Mesenchymal stem cell (in vitro differentiated cells and primary cell): ENCODE results near the gene ZNF655.

ENCODE experiments used
- DNase-seq: peaks from one replicate; pipeline ENCODE4 v3.0.0-alpha.2; 2013
- H2AFZ ChIP-seq: one replicate; pipeline ENCODE4 v1.6.1; 2013; ENCODE audit warnings: low read depth, mild to moderate bottlenecking, control low read depth, inconsistent platforms, low read length, moderate library complexity
- H2AK5ac ChIP-seq: 2 replicates; pipeline ENCODE4 v1.6.1; 2013; ENCODE audit warnings: low read length, moderate library complexity, mild to moderate bottlenecking, inconsistent platforms; ENCODE audit not compliant: severe bottlenecking
- H2BK120ac ChIP-seq: one replicate; pipeline ENCODE4 v1.6.1; 2013; ENCODE audit warnings: low read depth, mild to moderate bottlenecking, inconsistent platforms, low read length, moderate library complexity
- H2BK12ac ChIP-seq, 2 experiments: one replicate each; pipeline ENCODE4 v1.6.1; 2013; ENCODE audit warnings: inconsistent platforms in 2 of 2, low read length in 2 of 2, mild to moderate bottlenecking in 2 of 2, moderate library complexity in 2 of 2, control low read depth in 1 of 2
- H2BK15ac ChIP-seq: one replicate; pipeline ENCODE4 v1.6.1; 2013; ENCODE audit warnings: mild to moderate bottlenecking, low read depth, inconsistent platforms; ENCODE audit not compliant: poor library complexity, severe bottlenecking
- H2BK5ac ChIP-seq: 2 replicates; pipeline ENCODE4 v1.6.1; 2013; ENCODE audit warnings: low read depth, mild to moderate bottlenecking, low read length, control low read depth, inconsistent platforms; ENCODE audit not compliant: poor library complexity, severe bottlenecking
- H3K14ac ChIP-seq, 2 experiments: one replicate each; pipeline ENCODE4 v1.6.1; 2013; ENCODE audit warnings: inconsistent platforms in 2 of 2, low read length in 2 of 2, control low read depth in 1 of 2, mild to moderate bottlenecking in 1 of 2, moderate library complexity in 1 of 2
- H3K18ac ChIP-seq, 2 experiments: one replicate each; pipeline ENCODE4 v1.6.1; 2013; ENCODE audit warnings: inconsistent platforms in 2 of 2, low read length in 2 of 2, control low read depth in 1 of 2, low read depth in 1 of 2, mild to moderate bottlenecking in 1 of 2
- H3K23ac ChIP-seq, 2 experiments: one replicate each; pipeline ENCODE4 v1.6.1; 2013; ENCODE audit warnings: inconsistent platforms in 2 of 2, low read length in 2 of 2, mild to moderate bottlenecking in 2 of 2, moderate library complexity in 2 of 2, control low read depth in 1 of 2
- H3K27ac ChIP-seq: 2 replicates; pipeline ENCODE4 v1.5.1; 2013; ENCODE audit warnings: mild to moderate bottlenecking, moderate library complexity, low read length, control low read depth, inconsistent platforms; ENCODE audit not compliant: poor library complexity, severe bottlenecking
- H3K27me3 ChIP-seq, 2 experiments: 2 replicates each; pipeline versions ENCODE4 v1.6.1 to v1.7.0; 2013; ENCODE audit warnings: low read length in 2 of 2, mild to moderate bottlenecking in 2 of 2, moderate library complexity in 2 of 2, control low read depth in 1 of 2, inconsistent platforms in 1 of 2; ENCODE audit not compliant: control insufficient read depth in 1 of 2, insufficient read depth in 1 of 2
- H3K36me3 ChIP-seq, 2 experiments: 2 replicates each; pipeline versions ENCODE4 v1.6.1 to v1.7.0; 2013; ENCODE audit warnings: low read length in 2 of 2, control low read depth in 1 of 2, inconsistent platforms in 1 of 2, low read depth in 1 of 2, mild to moderate bottlenecking in 1 of 2; ENCODE audit not compliant: insufficient read depth in 2 of 2, control insufficient read depth in 1 of 2
- H3K4ac ChIP-seq, 2 experiments: one replicate each; pipeline ENCODE4 v1.6.1; 2013; ENCODE audit warnings: inconsistent platforms in 2 of 2, low read length in 2 of 2, mild to moderate bottlenecking in 2 of 2, moderate library complexity in 2 of 2, control low read depth in 1 of 2, low read depth in 1 of 2
- H3K4me1 ChIP-seq: 2 replicates; pipeline ENCODE4 v1.6.1; 2013; ENCODE audit warnings: low read depth, low read length, control low read depth; ENCODE audit not compliant: control insufficient read depth, insufficient read depth
- H3K4me2 ChIP-seq: 2 replicates; pipeline ENCODE4 v1.6.1; 2013; ENCODE audit warnings: low read length, mild to moderate bottlenecking, inconsistent platforms; ENCODE audit not compliant: poor library complexity, severe bottlenecking
- H3K4me3 ChIP-seq, 2 experiments: 2 replicates each; pipeline versions ENCODE4 v1.5.1 to v1.7.0; 2013; ENCODE audit warnings: low read length in 2 of 2, mild to moderate bottlenecking in 2 of 2, control low read depth in 1 of 2, low read depth in 1 of 2; ENCODE audit not compliant: insufficient read depth in 1 of 2
- H3K79me1 ChIP-seq: replicated peaks from 2 replicates; pipeline ENCODE4 v1.6.1; 2013; ENCODE audit warnings: mild to moderate bottlenecking, control low read depth, low read length, inconsistent platforms; ENCODE audit not compliant: poor library complexity, severe bottlenecking
- H3K9ac ChIP-seq: 2 replicates; pipeline ENCODE4 v1.7.0; 2013; ENCODE audit warnings: mild to moderate bottlenecking, low read length, moderate library complexity
- H3K9me3 ChIP-seq: 2 replicates; pipeline ENCODE4 v1.7.0; 2013; ENCODE audit warnings: mild to moderate bottlenecking, low read length; ENCODE audit not compliant: control insufficient read depth
- H4K8ac ChIP-seq: one replicate; pipeline ENCODE4 v1.6.1; 2013; ENCODE audit warnings: inconsistent platforms, mild to moderate bottlenecking, low read length, moderate library complexity
- H4K91ac ChIP-seq: one replicate; pipeline ENCODE4 v1.6.1; 2013; ENCODE audit warnings: mild to moderate bottlenecking, low read length, inconsistent platforms
- WGBS: methylation state at CpG from one replicate; pipeline ENCODE4 v1.1.7; 2013; ENCODE audit warnings: mixed read lengths; 5-methylcytosine and 5-hydroxymethylcytosine counted together

Gene ZNF655

GRCh38 chr7:99540542-99540941 lies 17.9 kb upstream of the ZNF655 start:
- Histone ChIP-seq H3K23ac (no peak overlapping the region), H3K36me3 (peaks cover 3 to 11% of the 10 kb centered on the region in 2 experiments), H3K9me3 (peaks cover 66% of the 10 kb centered on the region), H2BK12ac (no peak overlapping the region), H3K4me3 (peak overlapping the region in 1 of 2 experiments; percentile 60), H3K9ac (no peak overlapping the region), H3K79me1 (no peaks in the 10 kb centered on the region), H3K4me2 (no peak overlapping the region), H2AFZ (no peak overlapping the region), H4K8ac (no peak overlapping the region), H3K4ac (no peak overlapping the region), H3K18ac (no peak overlapping the region), H3K27me3 (no peaks in the 10 kb centered on the region), H3K4me1 (no peaks in the 10 kb centered on the region), H2BK15ac (no peak overlapping the region), H2AK5ac (no peak overlapping the region), H2BK120ac (no peak overlapping the region), H3K14ac (no peak overlapping the region), H4K91ac (no peak overlapping the region), H2BK5ac (no peak overlapping the region), H3K27ac (no peak overlapping the region)
- no peak for DNase-seq
- 77% methylated on average over 4 of the region's 5 CpGs for WGBS

- Histone ChIP-seq H2BK15ac (no peak overlapping the region), H2AK5ac (no peak overlapping the region), H3K4me1 (no peaks in the 10 kb centered on the region), H3K9ac (no peak overlapping the region), H3K79me1 (peaks cover 1% of the 10 kb centered on the region), H3K4me3 (no peak overlapping the region), H3K18ac (no peak overlapping the region), H2BK12ac (no peak overlapping the region), H2BK5ac (no peak overlapping the region), H4K8ac (no peak overlapping the region), H3K4me2 (no peak overlapping the region), H3K36me3 (peaks cover 3 to 14% of the 10 kb centered on the region in 2 experiments), H3K27ac (no peak overlapping the region), H3K9me3 (peaks cover 60% of the 10 kb centered on the region), H3K27me3 (no peaks in the 10 kb centered on the region), H3K14ac (no peak overlapping the region), H3K23ac (no peak overlapping the region), H4K91ac (no peak overlapping the region), H3K4ac (no peak overlapping the region), H2BK120ac (no peak overlapping the region), H2AFZ (no peak overlapping the region)
- WGBS: 93% methylated on average over 8 of the region's 9 CpGs
- no peak for DNase-seq
Observed at GRCh38 chr7:99541212-99541611, 17.2 kb upstream of the ZNF655 start.

- H4K91ac ChIP-seq: no peak overlapping the region
Observed at GRCh38 chr7:99543081-99543671, 15.3 kb upstream of the ZNF655 start.

GRCh38 chr7:99543916-99544315 lies 14.5 kb upstream of the ZNF655 start:
- no peak overlapping the region for H2BK5ac ChIP-seq
- peaks cover 62% of the 10 kb centered on the region for H3K9me3 ChIP-seq
- H3K27ac ChIP-seq: no peak overlapping the region
- H3K9ac ChIP-seq: no peak overlapping the region
- H4K91ac ChIP-seq: no peak overlapping the region
- no peaks in the 10 kb centered on the region for H3K27me3 ChIP-seq
- no peaks in the 10 kb centered on the region for H3K4me1 ChIP-seq
- no peak overlapping the region for H2BK15ac ChIP-seq
- no peak overlapping the region for H3K23ac ChIP-seq
- no peak overlapping the region for H3K14ac ChIP-seq
- peaks cover 4% of the 10 kb centered on the region for H3K79me1 ChIP-seq
- no peak overlapping the region for H3K4me3 ChIP-seq
- DNase-seq: no peak
- H2AK5ac ChIP-seq: no peak overlapping the region
- no peak overlapping the region for H3K4me2 ChIP-seq
- 98% methylated on average over 5 of the region's 6 CpGs for WGBS
- no peak overlapping the region for H2AFZ ChIP-seq
- H3K36me3 ChIP-seq: peaks cover 16 to 25% of the 10 kb centered on the region in 2 experiments
- no peak overlapping the region for H2BK12ac ChIP-seq
- H2BK120ac ChIP-seq: no peak overlapping the region
- no peak overlapping the region for H3K18ac ChIP-seq
- no peak overlapping the region for H4K8ac ChIP-seq
- no peak overlapping the region for H3K4ac ChIP-seq

More at GRCh38 chr7:99543081-99543671, 15.3 kb upstream of the ZNF655 start:
- no peak overlapping the region for H4K8ac ChIP-seq
- WGBS: 98% methylated on average over 34 of the region's 34 CpGs
- peaks cover 4% of the 10 kb centered on the region for H3K79me1 ChIP-seq
- H3K27me3 ChIP-seq: no peaks in the 10 kb centered on the region
- H3K18ac ChIP-seq: no peak overlapping the region
- H3K4me1 ChIP-seq: no peaks in the 10 kb centered on the region
- peaks cover 16 to 20% of the 10 kb centered on the region in 2 experiments for H3K36me3 ChIP-seq
- no peak overlapping the region for H2AK5ac ChIP-seq
- no peak overlapping the region for H3K4me3 ChIP-seq
- no peak overlapping the region for H2BK12ac ChIP-seq
- no peak for DNase-seq
- no peak overlapping the region for H3K4ac ChIP-seq
- H2BK15ac ChIP-seq: no peak overlapping the region
- no peak overlapping the region for H2BK5ac ChIP-seq
- H2AFZ ChIP-seq: no peak overlapping the region
- H3K27ac ChIP-seq: no peak overlapping the region
- no peak overlapping the region for H3K4me2 ChIP-seq
- no peak overlapping the region for H3K9ac ChIP-seq
- no peak overlapping the region for H3K14ac ChIP-seq
- H2BK120ac ChIP-seq: no peak overlapping the region
- no peak overlapping the region for H3K23ac ChIP-seq
- peaks cover 65% of the 10 kb centered on the region for H3K9me3 ChIP-seq
